Activated T-cell treated with anti-CD3 and anti-CD28 coated beads, Interleukin-2, amount 50 U/mL, for 4 hours (primary cell): Measurements from ENCODE around the gene CDC16. TPM values are rescaled to one million over a fixed set of nuclear protein-coding genes. Genes with fewer than 3 reads are reported as not detected.

Experiments used
- ATAC-seq, 2 donors: fragments of 200-7000 bp; cut with Tn5 transposase; one replicate each; pipeline ENCODE4 v1.10.0; 2021
- DNase-seq: peaks from one replicate; pipeline ENCODE4 v3.0.0-alpha.2; 2020
- H3K27me3 Mint-ChIP-seq: one replicate; pipeline ENCODE4 v1.8.0; 2021; ENCODE audit warnings: low read depth, mixed read lengths
- H3K36me3 Mint-ChIP-seq: one replicate; pipeline ENCODE4 v1.8.0; 2022; ENCODE audit warnings: mixed read lengths; ENCODE audit not compliant: insufficient read depth
- H3K4me1 Mint-ChIP-seq: one replicate; pipeline ENCODE4 v1.8.0; 2021; ENCODE audit warnings: low read depth, mixed read lengths
- H3K4me3 Mint-ChIP-seq: one replicate; pipeline ENCODE4 v1.8.0; 2021; ENCODE audit warnings: mild to moderate bottlenecking, moderate library complexity, mixed read lengths
- H3K9me3 Mint-ChIP-seq: one replicate; pipeline ENCODE4 v1.8.0; 2021; ENCODE audit warnings: mixed read lengths
- total RNA-seq, 3 donors: library from RNA; stranded (reverse); gene quantifications; one replicate each; pipeline ENCODE4 v1.2.1, GENCODE V29; 2021

CDC16 gene
- total RNA-seq, 3 donors from 2014 or later: 67.5 to 75.4 (median 69.8) TPM

- Mint-ChIP-seq H3K4me3 (peak overlapping the region; percentile 62), H3K4me1 (peaks cover 45% of the 10 kb centered on the region), H3K9me3 (no peaks in the 10 kb centered on the region), H3K27me3 (no peaks in the 10 kb centered on the region), H3K36me3 (peaks cover 32% of the 10 kb centered on the region)
- ATAC-seq: no peak
- DNase-seq: no peak
These were observed 48.9 kb downstream of the CDC16 start for GRCh38 chr13:114283576-114283975.

- H3K27me3 Mint-ChIP-seq: no peaks in the 10 kb centered on the region
- DNase-seq: no peak
- peaks cover 38% of the 10 kb centered on the region for H3K4me1 Mint-ChIP-seq
- no peak overlapping the region for H3K4me3 Mint-ChIP-seq
- H3K9me3 Mint-ChIP-seq: no peaks in the 10 kb centered on the region
- peaks cover 36% of the 10 kb centered on the region for H3K36me3 Mint-ChIP-seq
- no peak for ATAC-seq
These were observed 50.0 kb downstream of the CDC16 start for GRCh38 chr13:114284680-114285079.

- ATAC-seq: no peak
- Mint-ChIP-seq H3K9me3 (no peaks in the 10 kb centered on the region), H3K27me3 (no peaks in the 10 kb centered on the region), H3K4me3 (no peak overlapping the region), H3K36me3 (peaks cover 36% of the 10 kb centered on the region), H3K4me1 (peaks cover 33% of the 10 kb centered on the region)
- no peak for DNase-seq
These were observed 50.6 kb downstream of the CDC16 start for GRCh38 chr13:114285166-114285808.

- peaks cover 41% of the 10 kb centered on the region for H3K36me3 Mint-ChIP-seq
- DNase-seq (no peak), ATAC-seq (no peak)
- H3K4me1 Mint-ChIP-seq: peaks cover 26% of the 10 kb centered on the region
- no peaks in the 10 kb centered on the region for H3K27me3 Mint-ChIP-seq
- H3K9me3 Mint-ChIP-seq: no peaks in the 10 kb centered on the region
- no peak overlapping the region for H3K4me3 Mint-ChIP-seq
These were observed 52.1 kb downstream of the CDC16 start for GRCh38 chr13:114286808-114287207.

- Mint-ChIP-seq H3K9me3 (no peaks in the 10 kb centered on the region), H3K27me3 (no peaks in the 10 kb centered on the region), H3K4me1 (peaks cover 20% of the 10 kb centered on the region), H3K4me3 (no peak overlapping the region), H3K36me3 (peaks cover 46% of the 10 kb centered on the region)
- no peak for DNase-seq
- ATAC-seq: no peak
These were observed 53.5 kb downstream of the CDC16 start for GRCh38 chr13:114288157-114288591.

GRCh38 chr13:114296448-114296847 is 61.8 kb downstream of the CDC16 start:
- no peaks in the 10 kb centered on the region for H3K27me3 Mint-ChIP-seq
- no peaks in the 10 kb centered on the region for H3K9me3 Mint-ChIP-seq
- ATAC-seq (no peak), DNase-seq (no peak)
- H3K4me1 Mint-ChIP-seq: peaks cover 5% of the 10 kb centered on the region
- H3K4me3 Mint-ChIP-seq: no peak overlapping the region
- H3K36me3 Mint-ChIP-seq: peaks cover 32% of the 10 kb centered on the region

GRCh38 chr13:114296902-114297301 is 62.2 kb downstream of the CDC16 start:
- Mint-ChIP-seq H3K27me3 (no peaks in the 10 kb centered on the region), H3K4me3 (no peak overlapping the region), H3K36me3 (peaks cover 32% of the 10 kb centered on the region), H3K9me3 (no peaks in the 10 kb centered on the region), H3K4me1 (peaks cover 5% of the 10 kb centered on the region)
- ATAC-seq: no peak
- DNase-seq: no peak

GRCh38 chr13:114298866-114299265 is 64.2 kb downstream of the CDC16 start:
- no peak for ATAC-seq
- H3K36me3 Mint-ChIP-seq: peaks cover 36% of the 10 kb centered on the region
- no peaks in the 10 kb centered on the region for H3K27me3 Mint-ChIP-seq
- DNase-seq: no peak
- H3K9me3 Mint-ChIP-seq: no peaks in the 10 kb centered on the region
- H3K4me1 Mint-ChIP-seq: peaks cover 5% of the 10 kb centered on the region
- H3K4me3 Mint-ChIP-seq: no peak overlapping the region

GRCh38 chr13:114299604-114300305 is 65.1 kb downstream of the CDC16 start:
- H3K27me3 Mint-ChIP-seq: no peaks in the 10 kb centered on the region
- ATAC-seq (no peak), DNase-seq (no peak)
- peaks cover 36% of the 10 kb centered on the region for H3K36me3 Mint-ChIP-seq
- no peaks in the 10 kb centered on the region for H3K9me3 Mint-ChIP-seq
- H3K4me1 Mint-ChIP-seq: peaks cover 2% of the 10 kb centered on the region
- no peak overlapping the region for H3K4me3 Mint-ChIP-seq

GRCh38 chr13:114303700-114304327 is 69.1 kb downstream of the CDC16 start:
- DNase-seq (no peak), ATAC-seq (no peak)
- Mint-ChIP-seq H3K4me1 (no peaks in the 10 kb centered on the region), H3K9me3 (no peaks in the 10 kb centered on the region), H3K4me3 (no peak overlapping the region), H3K36me3 (peaks cover 34% of the 10 kb centered on the region), H3K27me3 (no peaks in the 10 kb centered on the region)

- DNase-seq (no peak), ATAC-seq (no peak)
- Mint-ChIP-seq H3K4me1 (no peaks in the 10 kb centered on the region), H3K4me3 (no peak overlapping the region), H3K9me3 (no peaks in the 10 kb centered on the region), H3K27me3 (no peaks in the 10 kb centered on the region), H3K36me3 (peaks cover 30% of the 10 kb centered on the region)
These were observed 69.8 kb downstream of the CDC16 start for GRCh38 chr13:114304346-114305034.

GRCh38 chr13:114309086-114309485 is 74.4 kb downstream of the CDC16 start:
- Mint-ChIP-seq H3K9me3 (no peaks in the 10 kb centered on the region), H3K27me3 (no peaks in the 10 kb centered on the region), H3K36me3 (peaks cover 8% of the 10 kb centered on the region), H3K4me3 (no peak overlapping the region), H3K4me1 (peaks cover 14% of the 10 kb centered on the region)
- DNase-seq (no peak), ATAC-seq (no peak)

- H3K27me3 Mint-ChIP-seq: no peaks in the 10 kb centered on the region
- H3K9me3 Mint-ChIP-seq: no peaks in the 10 kb centered on the region
- DNase-seq (no peak), ATAC-seq (no peak)
- peaks cover 5% of the 10 kb centered on the region for H3K36me3 Mint-ChIP-seq
- H3K4me1 Mint-ChIP-seq: peaks cover 16% of the 10 kb centered on the region
- H3K4me3 Mint-ChIP-seq: no peak overlapping the region
These were observed 75.2 kb downstream of the CDC16 start for GRCh38 chr13:114309806-114310410.

GRCh38 chr13:114310956-114311355 is 76.3 kb downstream of the CDC16 start:
- Mint-ChIP-seq H3K27me3 (no peaks in the 10 kb centered on the region), H3K4me3 (no peak overlapping the region), H3K4me1 (peaks cover 27% of the 10 kb centered on the region), H3K36me3 (peaks cover 7% of the 10 kb centered on the region), H3K9me3 (no peaks in the 10 kb centered on the region)
- no peak for ATAC-seq
- DNase-seq: no peak
